Measurements from ENCODE around the gene MAP6. TPM values are rescaled to one million over a fixed set of nuclear protein-coding genes. Genes with fewer than 3 reads are reported as not detected.

The MAP6 gene
- total RNA-seq, 2 experiments from 2014 or later = not detected

GRCh38 chr11:75549370-75549958, 119.4 kb downstream of the MAP6 start:
- no peak overlapping the region for H3K4me3 ChIP-seq (ENCODE audit: low read length)
- no peaks in the 10 kb centered on the region for H3K9me3 ChIP-seq (ENCODE audit: control insufficient read depth in 1 of 2, insufficient read depth in 1 of 2, low read length in 2 of 2)
- intact Hi-C loops (cut with DNase I, micrococcal nuclease) = loop anchor here in 1 of 2 experiments (5.0 kb wide), 1 partner anchor 43 kb away; no protein-coding TSS in a partner anchor
- no peaks in the 10 kb centered on the region for H3K4me1 ChIP-seq (ENCODE audit: insufficient read depth, low read length)
- ChIA-PET POLR2A (no interaction called here), CTCF (no interaction called here)
- H3K4me3 Mint-ChIP-seq = no peak overlapping the region
- H3K9me3 Mint-ChIP-seq = no peaks in the 10 kb centered on the region
- H3K27ac ChIP-seq (ENCODE audit: low read depth in 1 of 2, low read length in 2 of 2) = no peak overlapping the region
- H3K27me3 Mint-ChIP-seq = peaks cover 5% of the 10 kb centered on the region
- H3K27me3 ChIP-seq (ENCODE audit: control insufficient read depth in 1 of 2, insufficient read depth in 2 of 2, low read length in 2 of 2) = peaks cover 0 to 7% of the 10 kb centered on the region in 2 experiments
- no peak overlapping the region for H3K27ac Mint-ChIP-seq
- no peaks in the 10 kb centered on the region for H3K4me1 Mint-ChIP-seq (ENCODE audit: low read depth)
- no peak for DNase-seq
- TF ChIP-seq CTCF (IDR thresholded peaks at IDR 0.05) = no peak
- ATAC-seq (ENCODE audit: poor library complexity) = no peak
- H3K36me3 ChIP-seq (ENCODE audit: insufficient read depth, low read length) = no peaks in the 10 kb centered on the region
- no peaks in the 10 kb centered on the region for H3K36me3 Mint-ChIP-seq (ENCODE audit: low read depth)

GRCh38 chr11:75548595-75549272, 120.1 kb downstream of the MAP6 start:
- Mint-ChIP-seq H3K4me3 (no peak overlapping the region), H3K27ac (no peak overlapping the region), H3K9me3 (no peaks in the 10 kb centered on the region), H3K36me3 (ENCODE audit: low read depth) (no peaks in the 10 kb centered on the region), H3K27me3 (peaks cover 5% of the 10 kb centered on the region), H3K4me1 (ENCODE audit: low read depth) (no peaks in the 10 kb centered on the region)
- H3K9me3 ChIP-seq (ENCODE audit: control insufficient read depth in 1 of 2, insufficient read depth in 1 of 2, low read length in 2 of 2) = no peaks in the 10 kb centered on the region
- H3K4me3 ChIP-seq (ENCODE audit: low read length) = no peak overlapping the region
- ATAC-seq (ENCODE audit: poor library complexity) (no peak), DNase-seq (no peak)
- peaks cover 0 to 7% of the 10 kb centered on the region in 2 experiments for H3K27me3 ChIP-seq (ENCODE audit: control insufficient read depth in 1 of 2, insufficient read depth in 2 of 2, low read length in 2 of 2)
- CTCF ChIA-PET = no interaction called here
- no peak for TF ChIP-seq CTCF (IDR thresholded peaks at IDR 0.05)
- H3K27ac ChIP-seq (ENCODE audit: low read depth in 1 of 2, low read length in 2 of 2) = no peak overlapping the region
- intact Hi-C loops (cut with DNase I, micrococcal nuclease) = loop anchor here in 1 of 2 experiments (5.0 kb wide), 1 partner anchor 44 kb away; no protein-coding TSS in a partner anchor
- POLR2A ChIA-PET = no interaction called here
- no peaks in the 10 kb centered on the region for H3K4me1 ChIP-seq (ENCODE audit: insufficient read depth, low read length)
- H3K36me3 ChIP-seq (ENCODE audit: insufficient read depth, low read length) = no peaks in the 10 kb centered on the region

GRCh38 chr11:75547617-75548058, 121.2 kb downstream of the MAP6 start:
- intact Hi-C loops (cut with DNase I, micrococcal nuclease) = loop anchor here in 1 of 2 experiments (1.0 to 5.0 kb wide), 2 partner anchors 30 to 45 kb away; no protein-coding TSS in a partner anchor
- Histone ChIP-seq H3K36me3 (ENCODE audit: insufficient read depth, low read length) (no peaks in the 10 kb centered on the region), H3K27me3 (ENCODE audit: control insufficient read depth in 1 of 2, insufficient read depth in 2 of 2, low read length in 2 of 2) (peaks cover 0 to 7% of the 10 kb centered on the region in 2 experiments), H3K4me1 (ENCODE audit: insufficient read depth, low read length) (no peaks in the 10 kb centered on the region), H3K9me3 (ENCODE audit: control insufficient read depth in 1 of 2, insufficient read depth in 1 of 2, low read length in 2 of 2) (no peaks in the 10 kb centered on the region), H3K4me3 (ENCODE audit: low read length) (no peak overlapping the region), H3K27ac (ENCODE audit: low read depth in 1 of 2, low read length in 2 of 2) (no peak overlapping the region)
- ATAC-seq (ENCODE audit: poor library complexity) = no peak
- Mint-ChIP-seq H3K27me3 (peaks cover 5% of the 10 kb centered on the region), H3K36me3 (ENCODE audit: low read depth) (no peaks in the 10 kb centered on the region), H3K4me3 (no peak overlapping the region), H3K27ac (no peak overlapping the region), H3K4me1 (ENCODE audit: low read depth) (no peaks in the 10 kb centered on the region), H3K9me3 (no peaks in the 10 kb centered on the region)
- peak; percentile 76 for TF ChIP-seq CTCF (IDR thresholded peaks at IDR 0.05)
- peak in 3 of 14 experiments; percentile 46 to 59 (median 54) for DNase-seq
- CTCF ChIA-PET = no interaction called here
- POLR2A ChIA-PET = no interaction called here
